ENCODE data around the gene PDHA1.

PDHA1 gene

DNA sequence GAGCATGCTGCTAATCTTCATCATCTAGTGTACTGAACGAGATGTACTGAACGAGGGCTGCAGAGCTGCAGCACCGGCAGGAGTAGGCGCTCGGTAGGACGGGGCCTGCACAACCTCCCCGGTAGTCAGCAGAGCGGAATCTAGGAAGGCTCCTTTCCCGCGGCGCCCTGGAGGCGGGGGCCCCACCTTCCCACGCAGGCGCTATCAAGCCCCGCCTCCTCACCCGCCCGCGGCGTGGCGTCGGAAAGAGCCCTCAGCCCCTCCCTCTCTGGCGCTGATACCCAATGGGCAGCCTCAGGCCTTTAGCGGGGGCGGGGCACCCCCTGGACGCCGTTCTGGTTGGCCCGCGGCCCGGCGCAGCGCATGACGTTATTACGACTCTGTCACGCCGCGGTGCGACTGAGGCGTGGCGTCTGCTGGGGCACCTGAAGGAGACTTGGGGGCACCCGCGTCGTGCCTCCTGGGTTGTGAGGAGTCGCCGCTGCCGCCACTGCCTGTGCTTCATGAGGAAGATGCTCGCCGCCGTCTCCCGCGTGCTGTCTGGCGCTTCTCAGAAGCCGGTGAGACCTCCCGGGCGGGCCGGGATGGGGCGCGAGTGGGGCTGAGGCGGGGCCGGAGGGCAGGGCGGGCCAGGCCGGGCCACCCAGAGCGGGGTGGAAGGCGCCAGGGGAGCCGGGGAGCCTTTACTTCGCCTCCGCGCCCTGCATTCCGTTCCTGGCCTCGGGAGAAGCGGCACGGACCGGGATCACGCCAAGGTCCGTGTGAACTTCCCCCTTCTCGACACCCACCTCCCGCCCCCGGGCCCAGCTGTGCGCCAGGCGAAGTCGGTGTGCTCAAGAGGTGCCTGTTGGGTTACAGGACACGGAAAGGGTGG is at the start of gene PDHA1:
TSS of gene PDHA1 (plus strand) at position 393 of the 874 bp plus-strand sequence. CDS start at position 504, 111 bp downstream.
- Histone ChIP-seq H3K27me3 (ENCODE audit: control insufficient read depth in 5 of 5, insufficient read depth in 4 of 5, low read length in 5 of 5) (peaks cover 0 to 3% (median 0%) of the 10 kb centered on the region in 5 donors), H3K4me3 (ENCODE audit: low read depth in 1 of 5, low read length in 5 of 5) (peak within 1 kb of the TSS; percentile 72 to 79 (median 76)), H3K9me3 (ENCODE audit: control insufficient read depth in 5 of 5, low read length in 5 of 5) (no peaks in the 10 kb centered on the region), H3K4me1 (ENCODE audit: control insufficient read depth in 5 of 5, insufficient read depth in 5 of 5, low read length in 5 of 5) (peaks cover 1 to 37% (median 26%) of the 10 kb centered on the region in 5 donors), H3K9ac (ENCODE audit: low read length in 5 of 5) (peak within 1 kb of the TSS; percentile 28 to 87 (median 83)), H3K27ac (ENCODE audit: low read depth, low read length) (peak within 1 kb of the TSS; percentile 78), H3K36me3 (ENCODE audit: control insufficient read depth in 5 of 5, insufficient read depth in 5 of 5, low read length in 5 of 5) (no peaks in the 10 kb centered on the region)

- Histone ChIP-seq H3K4me3 (ENCODE audit: low read depth in 1 of 5, low read length in 5 of 5) (no peak overlapping the region), H3K27ac (ENCODE audit: low read depth, low read length) (peak overlapping the region; percentile 11), H3K27me3 (ENCODE audit: control insufficient read depth in 5 of 5, insufficient read depth in 4 of 5, low read length in 5 of 5) (peaks cover 0 to 7% (median 0%) of the 10 kb centered on the region in 5 donors), H3K36me3 (ENCODE audit: control insufficient read depth in 5 of 5, insufficient read depth in 5 of 5, low read length in 5 of 5) (no peaks in the 10 kb centered on the region), H3K4me1 (ENCODE audit: control insufficient read depth in 5 of 5, insufficient read depth in 5 of 5, low read length in 5 of 5) (no peaks in the 10 kb centered on the region), H3K9ac (ENCODE audit: low read length in 5 of 5) (no peak overlapping the region), H3K9me3 (ENCODE audit: control insufficient read depth in 5 of 5, low read length in 5 of 5) (no peaks in the 10 kb centered on the region)
Measured at GRCh38 chrX:19303256-19303880, 40.4 kb upstream of the PDHA1 start.

DNA sequence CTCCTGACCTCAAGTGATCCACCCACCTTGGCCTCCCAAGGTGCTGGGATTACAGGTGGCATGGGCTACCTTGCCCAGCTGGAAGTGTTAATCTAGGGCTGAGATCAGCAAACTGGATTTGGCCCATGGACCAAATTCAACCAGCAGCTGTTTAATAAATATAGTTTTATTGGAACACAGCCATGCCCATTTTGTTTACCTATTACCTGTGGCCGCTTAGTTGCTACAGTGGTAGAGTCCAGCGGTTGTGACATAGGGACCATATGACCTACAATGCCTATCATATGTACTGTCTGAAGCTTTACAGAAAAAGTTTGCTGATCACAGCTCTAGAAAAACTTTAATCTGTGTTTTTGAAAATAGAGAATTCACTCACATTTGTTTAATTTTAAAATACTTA is 17.2 kb upstream of the PDHA1 start:
- H3K9me3 ChIP-seq (ENCODE audit: control insufficient read depth in 5 of 5, low read length in 5 of 5) = peaks cover 0 to 3% (median 0%) of the 10 kb centered on the region in 5 donors

GRCh38 chrX:19331831-19332230 is 11.9 kb upstream of the PDHA1 start:
- Histone ChIP-seq H3K27ac (ENCODE audit: low read depth, low read length) (no peak overlapping the region), H3K9me3 (ENCODE audit: control insufficient read depth in 5 of 5, low read length in 5 of 5) (peaks cover 0 to 8% (median 6%) of the 10 kb centered on the region in 5 donors), H3K27me3 (ENCODE audit: control insufficient read depth in 5 of 5, insufficient read depth in 4 of 5, low read length in 5 of 5) (peaks cover 0 to 2% (median 0%) of the 10 kb centered on the region in 5 donors), H3K4me3 (ENCODE audit: low read depth in 1 of 5, low read length in 5 of 5) (no peak overlapping the region), H3K36me3 (ENCODE audit: control insufficient read depth in 5 of 5, insufficient read depth in 5 of 5, low read length in 5 of 5) (no peaks in the 10 kb centered on the region), H3K4me1 (ENCODE audit: control insufficient read depth in 5 of 5, insufficient read depth in 5 of 5, low read length in 5 of 5) (peaks cover 3 to 11% (median 8%) of the 10 kb centered on the region in 5 donors), H3K9ac (ENCODE audit: low read length in 5 of 5) (no peak overlapping the region)

More for the DNA sequence above, 17.2 kb upstream of the PDHA1 start:
- no peak overlapping the region for H3K9ac ChIP-seq (ENCODE audit: low read length in 5 of 5)
- no peak overlapping the region for H3K4me3 ChIP-seq (ENCODE audit: low read depth in 1 of 5, low read length in 5 of 5)
- H3K36me3 ChIP-seq (ENCODE audit: control insufficient read depth in 5 of 5, insufficient read depth in 5 of 5, low read length in 5 of 5) = no peaks in the 10 kb centered on the region
- no peaks in the 10 kb centered on the region for H3K4me1 ChIP-seq (ENCODE audit: control insufficient read depth in 5 of 5, insufficient read depth in 5 of 5, low read length in 5 of 5)
- no peak overlapping the region for H3K27ac ChIP-seq (ENCODE audit: low read depth, low read length)
- H3K27me3 ChIP-seq (ENCODE audit: control insufficient read depth in 5 of 5, insufficient read depth in 4 of 5, low read length in 5 of 5) = peaks cover 0 to 3% (median 2%) of the 10 kb centered on the region in 5 donors

GRCh38 chrX:19332983-19333382 is 10.7 kb upstream of the PDHA1 start:
- Histone ChIP-seq H3K9me3 (ENCODE audit: control insufficient read depth in 5 of 5, low read length in 5 of 5) (peaks cover 0 to 8% (median 6%) of the 10 kb centered on the region in 5 donors), H3K4me3 (ENCODE audit: low read depth in 1 of 5, low read length in 5 of 5) (peak overlapping the region in 1 of 5 donors; percentile 4), H3K27ac (ENCODE audit: low read depth, low read length) (no peak overlapping the region), H3K36me3 (ENCODE audit: control insufficient read depth in 5 of 5, insufficient read depth in 5 of 5, low read length in 5 of 5) (no peaks in the 10 kb centered on the region), H3K4me1 (ENCODE audit: control insufficient read depth in 5 of 5, insufficient read depth in 5 of 5, low read length in 5 of 5) (peaks cover 3 to 11% (median 8%) of the 10 kb centered on the region in 5 donors), H3K27me3 (ENCODE audit: control insufficient read depth in 5 of 5, insufficient read depth in 4 of 5, low read length in 5 of 5) (peaks cover 0 to 2% (median 0%) of the 10 kb centered on the region in 5 donors), H3K9ac (ENCODE audit: low read length in 5 of 5) (no peak overlapping the region)

DNA sequence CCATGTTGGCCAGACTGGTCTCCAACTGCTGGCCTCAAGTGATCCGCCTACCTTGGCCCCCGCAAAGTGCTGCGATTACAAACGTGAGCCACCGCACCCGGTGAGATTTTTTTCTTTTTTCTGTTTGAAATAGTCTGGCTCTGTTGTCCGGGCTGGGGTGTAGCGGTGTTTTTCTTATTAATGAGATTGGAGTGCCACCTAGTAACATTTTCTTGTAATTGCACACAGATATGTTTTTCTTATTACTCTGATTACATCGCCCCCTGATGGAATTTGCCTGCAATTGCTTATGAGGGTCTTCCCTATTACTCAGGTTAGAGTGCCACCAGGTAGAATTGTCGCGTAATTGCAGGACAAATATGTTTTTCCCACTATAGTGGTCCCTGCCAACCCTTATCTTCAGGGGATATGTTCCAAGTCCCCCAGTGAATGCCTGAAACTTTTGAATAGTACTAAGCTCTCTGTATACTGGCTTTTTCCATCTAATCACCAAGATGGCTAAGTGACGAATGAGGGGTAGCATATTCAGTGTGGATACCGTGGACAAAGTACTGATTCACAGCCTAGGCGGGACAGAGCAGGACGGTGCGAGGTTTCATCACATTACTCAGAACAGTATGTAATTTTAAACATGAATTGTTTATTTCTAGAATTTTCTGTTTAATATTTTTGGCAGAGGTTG is 8.6 kb upstream of the PDHA1 start:
- Histone ChIP-seq H3K27ac (ENCODE audit: low read depth, low read length) (no peak overlapping the region), H3K36me3 (ENCODE audit: control insufficient read depth in 5 of 5, insufficient read depth in 5 of 5, low read length in 5 of 5) (no peaks in the 10 kb centered on the region), H3K4me1 (ENCODE audit: control insufficient read depth in 5 of 5, insufficient read depth in 5 of 5, low read length in 5 of 5) (peaks cover 3 to 11% (median 8%) of the 10 kb centered on the region in 5 donors), H3K27me3 (ENCODE audit: control insufficient read depth in 5 of 5, insufficient read depth in 4 of 5, low read length in 5 of 5) (no peaks in the 10 kb centered on the region), H3K9me3 (ENCODE audit: control insufficient read depth in 5 of 5, low read length in 5 of 5) (peaks cover 0 to 8% (median 6%) of the 10 kb centered on the region in 5 donors), H3K9ac (ENCODE audit: low read length in 5 of 5) (no peak overlapping the region), H3K4me3 (ENCODE audit: low read depth in 1 of 5, low read length in 5 of 5) (no peak overlapping the region)

DNA sequence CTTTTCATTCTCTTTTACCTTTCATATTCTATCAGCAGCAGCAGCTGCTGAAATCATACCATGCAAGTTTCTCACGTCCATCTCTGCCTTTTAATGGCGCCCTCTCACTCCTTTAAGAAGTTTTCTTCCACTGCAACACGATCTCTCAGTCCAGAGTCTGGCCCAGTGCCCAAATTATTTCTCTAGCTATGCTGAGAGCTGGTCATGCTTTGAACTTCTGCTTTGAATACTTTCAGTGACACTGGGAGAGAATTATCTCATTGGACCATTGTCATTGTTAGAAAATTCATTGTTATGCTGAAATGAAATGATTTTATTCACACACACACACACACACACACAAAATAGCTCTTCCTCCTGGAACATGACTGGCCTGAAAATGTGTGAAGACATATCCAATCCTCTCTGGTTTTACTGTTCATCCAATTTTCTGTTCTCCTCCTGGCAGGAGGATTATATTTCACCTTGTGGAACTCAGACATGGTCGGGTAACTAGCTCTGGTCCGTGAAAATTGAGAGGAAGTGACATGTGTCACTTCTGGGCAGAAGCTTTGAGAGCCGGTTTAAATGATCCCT is 1.3 kb upstream of the PDHA1 start:
- Histone ChIP-seq H3K4me3 (ENCODE audit: low read depth in 1 of 5, low read length in 5 of 5) (no peak overlapping the region), H3K27ac (ENCODE audit: low read depth, low read length) (no peak overlapping the region), H3K36me3 (ENCODE audit: control insufficient read depth in 5 of 5, insufficient read depth in 5 of 5, low read length in 5 of 5) (no peaks in the 10 kb centered on the region), H3K4me1 (ENCODE audit: control insufficient read depth in 5 of 5, insufficient read depth in 5 of 5, low read length in 5 of 5) (peaks cover 1 to 29% (median 20%) of the 10 kb centered on the region in 5 donors), H3K9me3 (ENCODE audit: control insufficient read depth in 5 of 5, low read length in 5 of 5) (no peaks in the 10 kb centered on the region), H3K27me3 (ENCODE audit: control insufficient read depth in 5 of 5, insufficient read depth in 4 of 5, low read length in 5 of 5) (peaks cover 0 to 3% (median 0%) of the 10 kb centered on the region in 5 donors), H3K9ac (ENCODE audit: low read length in 5 of 5) (no peak overlapping the region)

DNA sequence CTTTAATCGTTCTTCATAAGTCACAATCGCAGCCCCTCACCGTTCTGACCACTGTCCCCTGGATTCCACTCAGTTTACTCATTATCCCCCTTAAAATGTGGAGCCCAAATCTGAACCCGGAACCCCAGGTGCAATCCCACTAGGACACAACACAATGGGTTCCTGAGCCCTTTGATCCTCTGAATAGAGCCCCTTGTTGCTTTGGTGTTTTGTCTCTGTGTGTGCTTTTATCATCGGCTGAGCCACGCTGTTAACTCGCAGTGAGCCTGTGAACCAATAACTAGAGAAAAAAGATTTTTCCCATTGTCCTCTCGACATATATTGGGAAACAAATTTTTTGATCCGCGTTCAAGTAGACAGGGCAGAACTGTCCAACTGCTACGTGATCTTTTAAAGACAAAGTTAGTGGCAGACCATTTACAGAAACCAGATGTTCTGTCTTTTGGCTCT is 617 bp upstream of the PDHA1 start:
- peak overlapping the region; percentile 62 to 78 (median 70) for H3K4me3 ChIP-seq (ENCODE audit: low read depth in 1 of 5, low read length in 5 of 5)
- no peaks in the 10 kb centered on the region for H3K9me3 ChIP-seq (ENCODE audit: control insufficient read depth in 5 of 5, low read length in 5 of 5)
- H3K27me3 ChIP-seq (ENCODE audit: control insufficient read depth in 5 of 5, insufficient read depth in 4 of 5, low read length in 5 of 5) = peaks cover 0 to 3% (median 0%) of the 10 kb centered on the region in 5 donors
- peaks cover 1 to 35% (median 26%) of the 10 kb centered on the region in 5 donors for H3K4me1 ChIP-seq (ENCODE audit: control insufficient read depth in 5 of 5, insufficient read depth in 5 of 5, low read length in 5 of 5)
- H3K36me3 ChIP-seq (ENCODE audit: control insufficient read depth in 5 of 5, insufficient read depth in 5 of 5, low read length in 5 of 5) = no peaks in the 10 kb centered on the region
- peak overlapping the region in 3 of 5 donors; percentile 35 to 65 (median 56) for H3K9ac ChIP-seq (ENCODE audit: low read length in 5 of 5)
- peak overlapping the region; percentile 45 for H3K27ac ChIP-seq (ENCODE audit: low read depth, low read length)

- no peaks in the 10 kb centered on the region for H3K9me3 ChIP-seq (ENCODE audit: control insufficient read depth in 5 of 5, low read length in 5 of 5)
- peak overlapping the region; percentile 72 to 79 (median 76) for H3K4me3 ChIP-seq (ENCODE audit: low read depth in 1 of 5, low read length in 5 of 5)
- H3K27me3 ChIP-seq (ENCODE audit: control insufficient read depth in 5 of 5, insufficient read depth in 4 of 5, low read length in 5 of 5) = peaks cover 0 to 3% (median 0%) of the 10 kb centered on the region in 5 donors
- peaks cover 0 to 2% (median under 1%) of the 10 kb centered on the region in 5 donors for H3K36me3 ChIP-seq (ENCODE audit: control insufficient read depth in 5 of 5, insufficient read depth in 5 of 5, low read length in 5 of 5)
- H3K4me1 ChIP-seq (ENCODE audit: control insufficient read depth in 5 of 5, insufficient read depth in 5 of 5, low read length in 5 of 5) = peaks cover 1 to 37% (median 26%) of the 10 kb centered on the region in 5 donors
- peak overlapping the region; percentile 78 for H3K27ac ChIP-seq (ENCODE audit: low read depth, low read length)
- H3K9ac ChIP-seq (ENCODE audit: low read length in 5 of 5) = peak overlapping the region; percentile 26 to 87 (median 52)
Measured at GRCh38 chrX:19344661-19345060, 934 bp downstream of the PDHA1 start.
